ENCODE results near the gene AKNA. TPM values are rescaled to one million over a fixed set of nuclear protein-coding genes. Genes with fewer than 3 reads are reported as not detected.

The AKNA gene
- total and polyA plus RNA-seq, 2 donors (not counting 1 experiment from before 2014, with no cell fraction given) = 178 to 407 TPM

GRCh38 chr9:114386886-114387679, 699 bp downstream of the AKNA start:
- H3K4me2 ChIP-seq (replicated peaks; ENCODE audit: low read depth, low read length, poor library complexity, severe bottlenecking) = peak overlapping the region; percentile 87
- H3K4me1 Mint-ChIP-seq = peaks cover 86% of the 10 kb centered on the region
- peak overlapping the region; percentile 77 for H3K9ac ChIP-seq (ENCODE audit: low read length)
- peaks cover 77 to 85% of the 10 kb centered on the region in 2 donors for H3K4me1 ChIP-seq (ENCODE audit: control insufficient read depth in 2 of 2, insufficient read depth in 2 of 2, low read length in 2 of 2)
- no peaks in the 10 kb centered on the region for H3K9me3 ChIP-seq (ENCODE audit: control extremely low read depth in 1 of 3, control insufficient read depth in 2 of 3, insufficient read depth in 1 of 3, low read length in 2 of 3)
- WGBS (ENCODE audit: insufficient coverage) = under 1% methylated on average over 16 of the region's 18 CpGs
- peak overlapping the region; percentile 97 for H3K4me3 Mint-ChIP-seq
- peaks cover 0 to 47% of the 10 kb centered on the region in 2 experiments for H3K36me3 ChIP-seq (replicated peaks in 1 of 2; ENCODE audit: control extremely low read depth in 1 of 2, control insufficient read depth in 1 of 2, extremely low read depth in 1 of 2, insufficient read depth in 2 of 2, low read length in 1 of 2)
- H3K4me3 ChIP-seq (ENCODE audit: control extremely low read depth in 1 of 5, extremely low read depth in 1 of 5, insufficient read depth in 1 of 5, low read depth in 2 of 5, low read length in 4 of 5) = peak overlapping the region; percentile 75 to 96 (median 89)
- peaks cover 100% of the 10 kb centered on the region for H3K79me2 ChIP-seq (ENCODE audit: control insufficient read depth, insufficient read depth, low read length)
- POLR2A ChIA-PET = interaction anchor here (1.2 to 9.2 kb wide), 8 partner anchors 9 to 200 kb away, joined by 3 to 135 read pairs (median 12); partner anchors contain the start of gene ATP6V1G1
- CTCF ChIA-PET = interaction anchor here (0.7 to 6.4 kb wide), 17 partner anchors 8 to 267 kb away, joined by 3 to 85 read pairs (median 8); no protein-coding TSS in a partner anchor
- intact Hi-C loops (cut with micrococcal nuclease) = no loop called here
- no peaks in the 10 kb centered on the region for H3K27me3 ChIP-seq (replicated peaks in 1 of 4; ENCODE audit: control extremely low read depth in 1 of 4, control insufficient read depth in 3 of 4, insufficient read depth in 4 of 4, low read length in 3 of 4)
- ATAC-seq (ENCODE audit: low read depth) (no peak), DNase-seq (peak; percentile 36)
- peak overlapping the region; percentile 87 to 93 for H3K27ac ChIP-seq (ENCODE audit: low read length in 2 of 2)
- H4K20me1 ChIP-seq (ENCODE audit: control insufficient read depth, insufficient read depth, low read length, poor library complexity, severe bottlenecking) = peaks cover 79% of the 10 kb centered on the region
- peak overlapping the region; percentile 93 for H3K27ac Mint-ChIP-seq
- no peaks in the 10 kb centered on the region for H3K27me3 Mint-ChIP-seq
- no peaks in the 10 kb centered on the region for H3K9me3 Mint-ChIP-seq (ENCODE audit: insufficient read depth)
- no peak for TF ChIP-seq CTCF (IDR thresholded peaks at IDR 0.05)
- TF ChIP-seq EZH2 (IDR thresholded peaks at IDR 0.05; ENCODE audit: borderline replicate concordance, insufficient read depth, low read depth, low read length, poor library complexity, severe bottlenecking) = no peak
- H2AFZ ChIP-seq (ENCODE audit: insufficient read depth, low read depth, low read length, poor library complexity, severe bottlenecking) = no peak overlapping the region
